Osteoblast (primary cell): ENCODE measurements around the gene RBM20. TPM values are rescaled to one million over a fixed set of nuclear protein-coding genes. Genes with fewer than 3 reads are reported as not detected.

Experiments
- DNase-seq: peaks from one replicate; pipeline ENCODE4 v3.0.0; 2011; ENCODE audit warnings: low spot score, mixed read lengths; ENCODE audit not compliant: insufficient read length; ENCODE audit errors: missing footprints
- H2AFZ ChIP-seq: 2 replicates; pipeline ENCODE4 v1.6.0; 2011; ENCODE audit warnings: mild to moderate bottlenecking, low read length
- H3K27ac ChIP-seq: 2 replicates; pipeline ENCODE4 v1.5.1; 2011; ENCODE audit warnings: mild to moderate bottlenecking, low read depth, low read length, moderate library complexity
- H3K27me3 ChIP-seq: 2 replicates; pipeline ENCODE4 v1.6.0; 2012; ENCODE audit warnings: mild to moderate bottlenecking, control low read depth, inconsistent platforms, low read length, moderate library complexity; ENCODE audit not compliant: insufficient read depth
- H3K36me3 ChIP-seq: 2 replicates; pipeline ENCODE4 v1.5.1; 2011; ENCODE audit warnings: mild to moderate bottlenecking, low read length, control low read depth, moderate library complexity; ENCODE audit not compliant: insufficient read depth
- H3K4me1 ChIP-seq: 2 replicates; pipeline ENCODE4 v1.5.1; 2011; ENCODE audit warnings: mild to moderate bottlenecking, low read length, control low read depth, moderate library complexity; ENCODE audit not compliant: insufficient read depth
- H3K4me2 ChIP-seq: 2 replicates; pipeline ENCODE4 v1.6.0; 2011; ENCODE audit warnings: mild to moderate bottlenecking, low read length; ENCODE audit not compliant: insufficient read depth
- H3K4me3 ChIP-seq: fragments of 200-600 bp; sonication (generic); 3 replicates; pipeline ENCODE4 v1.5.1; 2012; ENCODE audit warnings: mild to moderate bottlenecking, low read length, inconsistent platforms; ENCODE audit not compliant: insufficient read depth
- H3K79me2 ChIP-seq: 2 replicates; pipeline ENCODE4 v1.6.0; 2012; ENCODE audit warnings: mild to moderate bottlenecking, low read length, control low read depth, inconsistent platforms; ENCODE audit not compliant: insufficient read depth
- H3K9me3 ChIP-seq: 2 replicates; pipeline ENCODE4 v1.5.1; 2011; ENCODE audit warnings: low read depth, low read length, control low read depth
- H4K20me1 ChIP-seq: 2 replicates; pipeline ENCODE4 v1.6.0; 2012; ENCODE audit warnings: mild to moderate bottlenecking, low read length, control low read depth; ENCODE audit not compliant: insufficient read depth
- total RNA-seq: library from RNA; depleted of rRNA; stranded (reverse); fragments of >200 nt; gene quantifications from 2 replicates; pipeline ENCODE4 v1.2.3, GENCODE V29; 2012
- TF ChIP-seq, protein P1 (sequence below): IDR thresholded peaks from 2 replicates; pipeline ENCODE4 v1.5.1; 2011; ENCODE audit warnings: mild to moderate bottlenecking, low read depth, low read length, moderate library complexity; ENCODE audit errors: extremely low read depth

RBM20 gene
- total RNA-seq, 1 donor, result not detected

GRCh38 chr10:110735620-110736027 is 91.5 kb downstream of the RBM20 start:
- Histone ChIP-seq H2AFZ (no peak overlapping the region), H4K20me1 (no peaks in the 10 kb centered on the region), H3K79me2 (no peaks in the 10 kb centered on the region), H3K9me3 (no peaks in the 10 kb centered on the region), H3K27me3 (peaks cover 28% of the 10 kb centered on the region), H3K4me1 (peaks cover 7% of the 10 kb centered on the region), H3K4me2 (no peak overlapping the region), H3K27ac (no peak overlapping the region), H3K4me3 (no peak overlapping the region), H3K36me3 (no peaks in the 10 kb centered on the region)
- no peak for DNase-seq
- TF ChIP-seq, protein P1, sequence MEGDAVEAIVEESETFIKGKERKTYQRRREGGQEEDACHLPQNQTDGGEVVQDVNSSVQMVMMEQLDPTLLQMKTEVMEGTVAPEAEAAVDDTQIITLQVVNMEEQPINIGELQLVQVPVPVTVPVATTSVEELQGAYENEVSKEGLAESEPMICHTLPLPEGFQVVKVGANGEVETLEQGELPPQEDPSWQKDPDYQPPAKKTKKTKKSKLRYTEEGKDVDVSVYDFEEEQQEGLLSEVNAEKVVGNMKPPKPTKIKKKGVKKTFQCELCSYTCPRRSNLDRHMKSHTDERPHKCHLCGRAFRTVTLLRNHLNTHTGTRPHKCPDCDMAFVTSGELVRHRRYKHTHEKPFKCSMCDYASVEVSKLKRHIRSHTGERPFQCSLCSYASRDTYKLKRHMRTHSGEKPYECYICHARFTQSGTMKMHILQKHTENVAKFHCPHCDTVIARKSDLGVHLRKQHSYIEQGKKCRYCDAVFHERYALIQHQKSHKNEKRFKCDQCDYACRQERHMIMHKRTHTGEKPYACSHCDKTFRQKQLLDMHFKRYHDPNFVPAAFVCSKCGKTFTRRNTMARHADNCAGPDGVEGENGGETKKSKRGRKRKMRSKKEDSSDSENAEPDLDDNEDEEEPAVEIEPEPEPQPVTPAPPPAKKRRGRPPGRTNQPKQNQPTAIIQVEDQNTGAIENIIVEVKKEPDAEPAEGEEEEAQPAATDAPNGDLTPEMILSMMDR, result no peak

- H3K4me1 ChIP-seq, result peaks cover 7% of the 10 kb centered on the region
- TF ChIP-seq, protein P1, result no peak
- H3K4me3 ChIP-seq, result no peak overlapping the region
- H3K79me2 ChIP-seq, result no peaks in the 10 kb centered on the region
- H3K9me3 ChIP-seq, result no peaks in the 10 kb centered on the region
- H3K4me2 ChIP-seq, result no peak overlapping the region
- no peaks in the 10 kb centered on the region for H3K36me3 ChIP-seq
- no peak overlapping the region for H3K27ac ChIP-seq
- no peak overlapping the region for H2AFZ ChIP-seq
- no peak for DNase-seq
- H4K20me1 ChIP-seq, result no peaks in the 10 kb centered on the region
- H3K27me3 ChIP-seq, result peaks cover 11% of the 10 kb centered on the region
Observed at GRCh38 chr10:110737886-110738634, 93.9 kb downstream of the RBM20 start.

- Histone ChIP-seq H3K4me3 (no peak overlapping the region), H3K79me2 (no peaks in the 10 kb centered on the region), H3K36me3 (no peaks in the 10 kb centered on the region), H3K27ac (no peak overlapping the region), H3K4me2 (no peak overlapping the region), H3K9me3 (no peaks in the 10 kb centered on the region), H4K20me1 (no peaks in the 10 kb centered on the region), H2AFZ (no peak overlapping the region), H3K27me3 (peaks cover 13% of the 10 kb centered on the region), H3K4me1 (no peaks in the 10 kb centered on the region)
- DNase-seq, result no peak
- TF ChIP-seq, protein P1, result no peak
Observed at GRCh38 chr10:110739811-110740271, 95.7 kb downstream of the RBM20 start.

GRCh38 chr10:110742801-110743200 is 98.7 kb downstream of the RBM20 start:
- no peaks in the 10 kb centered on the region for H4K20me1 ChIP-seq
- no peak for DNase-seq

More at GRCh38 chr10:110742801-110743200, 98.7 kb downstream of the RBM20 start:
- Histone ChIP-seq H2AFZ (no peak overlapping the region), H3K9me3 (no peaks in the 10 kb centered on the region), H3K4me1 (no peaks in the 10 kb centered on the region), H3K4me3 (no peak overlapping the region), H3K4me2 (no peak overlapping the region), H3K27ac (no peak overlapping the region), H3K27me3 (peaks cover 13% of the 10 kb centered on the region), H3K79me2 (no peaks in the 10 kb centered on the region), H3K36me3 (no peaks in the 10 kb centered on the region)
- TF ChIP-seq, protein P1, result no peak
